RCC 7860 (cell line): ENCODE results near the gene OR52N4.
"Not testable (repeated sequence)": the region's sequence is repeated elsewhere in the genome, so short reads cannot be mapped to it uniquely, and the experiment has no call there.

Source experiments
- DNase-seq: peaks from one replicate; pipeline ENCODE4 v3.0.0-alpha.2; 2015; ENCODE audit warnings: low spot score
- FAIRE-seq: peaks from 2 replicates; lab custom pipeline; 2012; peaks lifted over from hg19 to GRCh38; lab: Jason Lieb, UNC

OR52N4 gene

GRCh38 chr11:5753943-5754342 lies at the start of gene OR52N4:
Gene OR52N4, plus strand, starts transcription at chr11:5754243. Its CDS starts 498 bp downstream, at chr11:5754741.
- no peak for DNase-seq
- no peak for FAIRE-seq

DNA sequence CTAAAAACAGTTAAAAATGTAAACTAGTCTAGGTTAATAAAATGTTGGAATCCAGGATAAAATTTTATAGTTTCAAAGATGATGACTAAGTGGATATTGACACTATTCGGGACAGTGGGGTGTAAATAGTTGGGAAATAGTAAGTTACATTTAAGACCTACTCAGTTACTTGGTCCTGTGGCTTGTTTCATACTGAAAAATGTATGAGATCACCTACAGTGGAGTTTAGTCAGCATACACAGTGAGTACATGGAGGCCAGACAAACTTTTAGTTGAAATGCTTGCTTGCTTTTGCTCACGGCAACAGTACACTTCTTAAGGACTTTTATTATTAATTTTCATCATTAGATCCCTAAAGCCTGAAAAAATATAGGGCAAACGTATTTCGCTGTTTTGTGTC lies 48.4 kb upstream of the OR52N4 start:
- FAIRE-seq: no peak
- no peak for DNase-seq

GRCh38 chr11:5712507-5712906 lies 41.5 kb upstream of the OR52N4 start:
- DNase-seq (no peak), FAIRE-seq (no peak)

DNA sequence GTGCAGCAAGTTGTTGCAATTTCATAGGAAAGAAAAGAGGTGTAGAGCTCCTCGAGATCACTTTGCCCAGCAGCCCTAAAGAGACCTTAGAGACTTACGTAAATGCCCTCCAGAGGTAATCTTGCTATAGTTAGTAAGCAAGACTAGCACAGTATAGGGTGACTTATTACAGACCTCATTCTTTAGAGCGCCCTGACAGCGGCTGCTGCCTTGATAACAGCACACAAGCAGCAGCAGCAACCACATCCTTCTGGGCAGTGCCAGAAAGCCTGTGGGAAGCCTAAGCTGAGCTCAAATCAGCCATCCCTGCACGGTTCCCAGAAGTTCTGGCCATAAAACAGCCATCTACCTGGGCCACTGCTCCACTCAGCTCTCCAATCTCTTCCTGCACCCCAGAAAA lies 40.3 kb upstream of the OR52N4 start:
- FAIRE-seq (no peak), DNase-seq (no peak)

DNA sequence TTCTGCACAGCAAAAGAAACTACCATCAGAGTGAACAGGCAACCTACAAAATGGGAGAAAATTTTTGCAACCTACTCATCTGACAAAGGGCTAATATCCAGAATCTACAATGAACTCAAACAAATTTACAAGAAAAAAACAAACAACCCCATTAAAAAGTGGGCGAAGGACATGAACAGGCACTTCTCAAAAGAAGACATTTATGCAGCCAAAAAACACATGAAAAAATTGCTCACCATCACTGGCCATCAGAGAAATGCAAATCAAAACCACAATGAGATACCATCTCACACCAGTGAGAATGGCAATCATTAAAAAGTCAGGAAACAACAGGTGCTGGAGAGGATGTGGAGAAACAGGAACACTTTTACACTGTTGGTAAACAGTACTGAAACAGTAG lies 37.5 kb upstream of the OR52N4 start:
- FAIRE-seq, DNase-seq: not testable (repeated sequence)

DNA sequence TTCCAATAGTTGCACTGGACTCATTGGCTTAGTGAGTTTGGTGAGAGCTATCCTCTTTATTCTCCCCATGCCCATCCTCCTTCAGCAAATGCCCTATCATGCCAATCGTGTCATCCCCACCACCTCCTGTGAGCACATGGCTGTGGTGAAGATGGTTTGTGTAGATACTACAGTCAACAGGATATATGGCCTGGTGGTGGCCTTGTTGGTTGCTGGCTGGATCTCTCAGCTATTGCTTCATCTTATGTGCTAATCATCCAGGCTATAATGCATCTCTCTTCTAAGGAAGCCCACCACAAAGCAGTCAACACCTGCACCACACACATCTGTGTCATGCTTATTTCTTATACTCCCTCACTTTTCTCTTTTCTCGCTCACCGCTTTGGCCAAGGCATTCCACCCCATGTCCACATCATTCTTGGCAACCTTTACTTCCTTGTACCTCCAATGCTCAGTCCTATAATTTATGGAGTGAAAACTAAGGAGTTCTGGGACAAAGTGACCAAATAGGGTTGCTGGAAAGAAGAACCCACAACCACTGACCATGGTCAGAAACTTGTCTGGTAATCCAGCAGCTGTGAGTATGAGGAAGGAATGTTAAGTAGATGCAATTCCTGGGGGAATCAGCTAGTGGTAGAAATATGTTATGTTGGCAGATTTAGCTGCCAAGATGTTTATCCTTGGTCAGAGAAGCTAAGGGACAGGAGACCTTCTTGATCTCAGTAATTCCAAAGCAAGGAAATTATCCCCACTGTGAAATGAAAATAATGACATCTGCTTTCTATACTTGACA lies 34.1 kb upstream of the OR52N4 start:
- DNase-seq (no peak), FAIRE-seq (no peak)

DNA sequence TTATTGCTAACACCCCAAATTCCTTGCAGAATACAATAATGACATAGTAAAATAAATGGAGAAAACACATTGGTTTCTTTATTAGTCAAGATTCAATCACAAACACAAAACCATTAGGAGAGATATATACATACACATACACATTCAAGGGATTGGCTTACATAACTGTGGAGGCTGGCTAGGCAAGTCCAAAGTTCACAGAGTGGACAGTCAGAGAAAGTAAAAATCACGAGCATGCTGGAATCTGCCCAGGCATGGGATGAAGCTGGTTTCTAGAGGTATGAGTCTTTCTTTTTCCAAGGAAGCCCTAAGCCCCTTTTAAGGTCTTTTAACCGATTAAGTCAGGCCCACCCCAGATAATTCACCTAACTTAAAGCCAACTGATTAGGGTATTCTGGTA lies 31.4 kb upstream of the OR52N4 start:
- no peak for FAIRE-seq

DNA sequence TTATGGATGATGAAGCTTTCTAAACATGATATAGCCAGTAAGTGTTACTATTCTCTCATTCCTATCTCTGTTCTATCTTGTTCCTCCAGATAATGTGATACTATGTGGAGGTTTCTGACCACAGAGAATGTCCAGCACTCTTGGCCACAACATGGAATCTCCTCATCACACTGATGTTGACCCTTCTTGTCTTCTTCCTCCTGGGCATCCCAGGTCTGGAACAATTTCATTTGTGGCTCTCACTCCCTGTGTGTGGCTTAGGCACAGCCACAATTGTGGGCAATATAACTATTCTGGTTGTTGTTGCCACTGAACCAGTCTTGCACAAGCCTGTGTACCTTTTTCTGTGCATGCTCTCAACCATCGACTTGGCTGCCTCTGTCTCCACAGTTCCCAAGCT lies 27.7 kb upstream of the OR52N4 start:
- FAIRE-seq (no peak), DNase-seq (no peak)

More for the DNA sequence above, 31.4 kb upstream of the OR52N4 start:
- no peak for DNase-seq

DNA sequence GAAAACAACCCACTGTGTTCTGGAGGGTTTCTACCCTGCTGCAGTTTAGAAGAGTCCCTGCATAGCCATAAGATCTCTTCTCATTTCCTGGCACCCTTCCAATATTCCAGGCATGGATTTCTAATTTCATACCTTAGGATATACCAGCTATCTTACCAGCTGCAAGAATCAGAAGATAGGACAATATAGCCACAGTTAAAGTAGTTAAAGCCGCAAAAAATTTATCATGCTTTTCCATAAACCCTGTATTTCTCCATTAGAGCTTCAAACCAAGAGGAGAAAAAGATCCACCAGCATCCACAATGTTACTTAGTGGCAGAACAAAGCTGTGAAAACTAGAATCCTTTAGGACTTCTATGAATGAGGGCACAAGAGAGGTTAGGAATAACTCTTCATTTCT lies 26.4 kb upstream of the OR52N4 start:
- FAIRE-seq (no peak), DNase-seq (no peak)

- FAIRE-seq (no peak), DNase-seq (no peak)
Observed at GRCh38 chr11:5736396-5736795, 17.6 kb upstream of the OR52N4 start, which contains the start of gene OR56B1. Gene OR56B1, plus strand, starts transcription at chr11:5736448. Its CDS starts 69 bp downstream, at chr11:5736517.

GRCh38 chr11:5737091-5737490 lies 17.0 kb upstream of the OR52N4 start:
- no peak for DNase-seq
- no peak for FAIRE-seq

- FAIRE-seq: no peak
Observed at GRCh38 chr11:5737670-5738392, 16.2 kb upstream of the OR52N4 start.

DNA sequence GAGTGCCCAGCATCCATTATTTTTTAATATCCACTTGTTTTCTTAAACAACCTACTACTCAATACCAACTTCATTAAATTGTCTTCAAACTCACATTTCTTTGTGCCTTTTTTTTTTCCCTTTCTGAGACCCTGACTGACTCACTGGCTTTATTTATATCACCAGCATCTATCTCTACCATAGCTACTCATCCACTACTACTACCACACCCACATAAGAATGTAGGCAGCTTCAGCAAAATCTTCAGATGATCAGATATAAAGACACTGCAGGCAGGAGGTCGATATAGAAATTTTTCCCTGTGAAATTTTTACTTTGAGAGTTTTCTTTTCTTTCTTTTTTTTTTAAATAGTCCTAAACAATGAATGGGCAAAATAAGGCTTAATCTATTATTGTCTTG lies 15.6 kb upstream of the OR52N4 start:
- no peak for DNase-seq

More at GRCh38 chr11:5737670-5738392, 16.2 kb upstream of the OR52N4 start:
- DNase-seq: no peak

GRCh38 chr11:5746614-5747013 lies 7.4 kb upstream of the OR52N4 start:
- DNase-seq: no peak
- FAIRE-seq: no peak

More for the DNA sequence above, 15.6 kb upstream of the OR52N4 start:
- no peak for FAIRE-seq

GRCh38 chr11:5749836-5750235 lies 4.2 kb upstream of the OR52N4 start:
- no peak for DNase-seq
- FAIRE-seq: no peak

DNA sequence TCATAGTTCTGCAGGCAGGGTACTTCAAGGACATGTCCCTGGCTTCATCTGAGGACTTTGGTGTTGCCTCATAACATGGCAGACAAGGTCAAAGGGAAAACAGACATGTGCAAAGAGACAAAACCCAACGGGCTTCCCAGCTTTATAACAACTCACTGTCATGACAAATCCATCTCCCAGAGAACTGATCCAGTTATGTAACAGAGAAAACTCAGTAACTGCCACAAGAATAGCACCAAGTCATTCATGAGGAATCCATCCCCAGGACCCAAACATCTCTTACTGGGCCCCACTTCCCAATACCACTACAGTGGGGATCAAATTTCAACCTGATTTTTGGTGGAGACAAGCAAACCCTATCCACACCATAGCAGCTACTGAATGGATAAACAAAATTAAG lies 13.0 kb downstream of the OR52N4 start:
- DNase-seq (no peak), FAIRE-seq (no peak)

DNA sequence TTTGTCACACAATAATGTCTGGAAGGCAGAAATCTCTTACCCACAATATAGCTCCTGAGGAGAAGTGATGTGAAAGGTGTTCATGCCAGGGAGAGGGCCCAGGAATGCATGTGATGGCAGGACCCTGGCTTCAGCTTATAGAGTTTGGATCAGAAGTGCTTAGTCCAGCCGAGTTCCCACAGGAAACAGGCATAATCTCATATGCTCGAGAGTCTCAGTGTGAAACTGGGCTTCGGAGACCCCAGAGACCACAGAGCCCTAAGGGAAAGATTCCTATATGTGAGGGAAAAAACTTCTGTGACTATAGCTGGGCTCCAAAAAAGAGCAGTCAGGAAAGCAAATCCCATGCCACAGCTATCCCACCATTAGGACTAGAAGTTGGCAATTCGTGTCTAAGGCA lies 29.2 kb downstream of the OR52N4 start, which contains the start of gene OR52N5:
OR52N5 (minus strand) TSS at position 101 of the 400 bp plus-strand sequence. CDS start 4,721 bp downstream, outside the sequence.
- FAIRE-seq (no peak), DNase-seq (no peak)

DNA sequence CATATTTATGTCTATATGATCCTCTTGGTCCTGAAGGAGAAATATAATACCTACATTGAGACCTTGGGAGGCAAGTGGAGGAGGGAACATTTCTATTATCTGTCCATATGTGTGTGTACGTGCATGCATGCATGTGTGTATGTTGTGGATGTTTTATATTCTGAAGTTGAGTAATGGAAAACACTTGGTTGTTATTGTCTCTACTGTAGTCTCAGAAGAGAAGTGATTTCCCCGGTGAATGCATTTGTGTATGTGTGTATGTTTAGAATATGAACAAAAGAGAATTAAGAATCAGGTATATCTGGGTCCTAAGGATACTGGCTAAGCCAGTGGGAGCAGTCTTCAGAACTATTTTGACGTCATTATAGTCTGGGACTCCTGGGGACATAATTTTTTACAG lies 37.1 kb downstream of the OR52N4 start, which contains the start of gene OR52N1:
OR52N1 (minus strand) TSS at position 101 of the 400 bp plus-strand sequence. CDS start 2,449 bp downstream, outside the sequence.
- FAIRE-seq: no peak
- DNase-seq: no peak

GRCh38 chr11:5796541-5796940 lies 42.5 kb downstream of the OR52N4 start:
- no peak for FAIRE-seq
- DNase-seq: no peak

- DNase-seq (no peak), FAIRE-seq (no peak)
Observed at GRCh38 chr11:5803982-5804381, 49.9 kb downstream of the OR52N4 start.
